Nephron (organoid): ENCODE data around the gene OR2A7.
"Not testable (repeated sequence)": the region's sequence is repeated elsewhere in the genome, so short reads cannot be mapped to it uniquely, and the experiment has no call there.

Experiments
- H3K27ac Mint-ChIP-seq, 3 experiments: 2 replicates each; pipeline ENCODE4 v1.8.0; 2020; ENCODE audit warnings: mixed read lengths in 3 of 3, mild to moderate bottlenecking in 2 of 3, moderate library complexity in 1 of 3
- H3K27me3 Mint-ChIP-seq: 2 replicates; pipeline ENCODE4 v1.8.0; 2021; ENCODE audit warnings: low read depth, mild to moderate bottlenecking, moderate library complexity, mixed read lengths
- H3K36me3 Mint-ChIP-seq: 2 replicates; pipeline ENCODE4 v1.8.0; 2020; ENCODE audit warnings: low read depth, mixed read lengths
- H3K4me1 Mint-ChIP-seq: 2 replicates; pipeline ENCODE4 v1.8.0; 2020; ENCODE audit warnings: mixed read lengths
- H3K4me3 Mint-ChIP-seq, 3 experiments: 2 replicates each; pipeline ENCODE4 v1.8.0; 2020; ENCODE audit warnings: mild to moderate bottlenecking in 3 of 3, mixed read lengths in 3 of 3, moderate library complexity in 2 of 3
- H3K9me3 Mint-ChIP-seq: 2 replicates; pipeline ENCODE4 v1.8.0; 2020; ENCODE audit warnings: mixed read lengths

Gene OR2A7

GRCh38 chr7:144231027-144231426, 33.6 kb downstream of the OR2A7 start:
- H3K36me3 Mint-ChIP-seq, H3K27me3 Mint-ChIP-seq, H3K4me3 Mint-ChIP-seq, H3K4me1 Mint-ChIP-seq, H3K27ac Mint-ChIP-seq, H3K9me3 Mint-ChIP-seq: not testable (repeated sequence)

DNA sequence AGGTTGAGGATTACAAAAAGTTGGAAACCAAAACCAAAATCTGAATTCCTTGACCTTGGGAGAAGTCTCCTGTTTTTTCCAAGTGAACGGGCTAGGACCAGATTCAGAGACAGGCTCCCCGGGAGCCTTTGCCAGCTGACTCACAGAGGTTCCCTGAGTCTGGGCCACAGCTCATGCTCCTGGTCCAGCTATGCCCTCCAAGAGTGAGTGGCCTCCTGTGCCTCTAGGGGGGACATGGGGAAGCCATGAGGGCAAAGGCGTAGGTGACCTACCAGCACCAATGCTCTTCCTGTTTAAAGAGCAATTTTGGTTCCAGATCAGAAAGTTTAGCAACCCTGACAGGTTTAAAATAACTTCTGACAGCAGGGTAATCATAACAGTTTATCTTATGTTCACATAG, 35.8 kb downstream of the OR2A7 start:
- not testable (repeated sequence) for H3K27ac Mint-ChIP-seq, H3K4me1 Mint-ChIP-seq, H3K27me3 Mint-ChIP-seq, H3K9me3 Mint-ChIP-seq, H3K4me3 Mint-ChIP-seq, H3K36me3 Mint-ChIP-seq

GRCh38 chr7:144226866-144227265, 37.7 kb downstream of the OR2A7 start:
- H3K9me3 Mint-ChIP-seq, H3K27ac Mint-ChIP-seq, H3K27me3 Mint-ChIP-seq, H3K4me3 Mint-ChIP-seq, H3K36me3 Mint-ChIP-seq, H3K4me1 Mint-ChIP-seq: not testable (repeated sequence)

DNA sequence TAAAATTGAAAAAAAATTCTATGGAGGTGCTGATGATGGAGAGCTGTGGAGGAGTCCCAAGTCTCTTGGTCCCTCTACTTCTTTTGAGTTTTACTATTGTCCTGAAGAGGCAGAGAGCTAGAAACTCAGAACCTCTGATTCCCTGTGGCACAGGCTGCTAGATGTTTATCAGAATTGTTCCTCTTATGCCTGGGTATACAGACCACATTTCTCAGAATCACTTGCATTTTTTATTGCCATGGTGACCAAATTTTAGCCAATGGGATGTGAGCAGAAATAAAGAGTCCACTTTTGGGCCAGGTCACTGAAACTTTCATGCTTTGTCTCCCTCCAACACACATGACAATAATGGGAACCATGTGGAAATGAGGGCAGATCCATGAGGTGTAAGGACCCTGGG, 40.9 kb downstream of the OR2A7 start:
- H3K4me3 Mint-ChIP-seq, H3K36me3 Mint-ChIP-seq, H3K4me1 Mint-ChIP-seq, H3K9me3 Mint-ChIP-seq, H3K27ac Mint-ChIP-seq, H3K27me3 Mint-ChIP-seq: not testable (repeated sequence)

- not testable (repeated sequence) for H3K4me3 Mint-ChIP-seq, H3K4me1 Mint-ChIP-seq, H3K9me3 Mint-ChIP-seq, H3K27ac Mint-ChIP-seq, H3K27me3 Mint-ChIP-seq, H3K36me3 Mint-ChIP-seq
Measured at GRCh38 chr7:144220531-144220930, 44.1 kb downstream of the OR2A7 start.

DNA sequence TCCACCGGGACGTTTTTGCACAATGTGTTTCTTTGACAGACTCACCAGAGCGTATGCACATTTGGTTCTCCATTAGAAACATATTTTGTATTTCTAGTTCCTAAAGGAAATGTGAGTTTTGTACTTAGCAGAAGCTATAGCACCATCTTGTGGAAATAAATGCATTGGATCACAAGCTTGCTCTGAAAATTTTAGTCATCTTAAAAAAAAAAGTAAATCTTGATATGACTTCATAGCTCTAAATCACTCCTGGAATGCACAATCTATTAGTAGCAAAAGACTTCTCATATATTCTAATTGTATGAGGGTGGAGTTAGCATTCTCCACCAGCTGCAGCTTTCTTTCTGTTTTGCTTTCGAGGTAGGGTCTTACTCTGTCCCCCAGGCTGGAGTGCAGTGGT, 45.4 kb downstream of the OR2A7 start:
- H3K27me3 Mint-ChIP-seq, H3K4me1 Mint-ChIP-seq, H3K27ac Mint-ChIP-seq, H3K4me3 Mint-ChIP-seq, H3K9me3 Mint-ChIP-seq, H3K36me3 Mint-ChIP-seq: not testable (repeated sequence)

- not testable (repeated sequence) for H3K27me3 Mint-ChIP-seq
Measured at GRCh38 chr7:144218581-144218980, 46.0 kb downstream of the OR2A7 start.

GRCh38 chr7:144217200-144217599, 47.4 kb downstream of the OR2A7 start:
- not testable (repeated sequence) for H3K9me3 Mint-ChIP-seq, H3K4me1 Mint-ChIP-seq, H3K36me3 Mint-ChIP-seq, H3K27me3 Mint-ChIP-seq, H3K4me3 Mint-ChIP-seq, H3K27ac Mint-ChIP-seq

More at GRCh38 chr7:144218581-144218980, 46.0 kb downstream of the OR2A7 start:
- H3K36me3 Mint-ChIP-seq, H3K27ac Mint-ChIP-seq, H3K4me3 Mint-ChIP-seq, H3K4me1 Mint-ChIP-seq, H3K9me3 Mint-ChIP-seq: not testable (repeated sequence)
